Hepatocyte (in vitro differentiated cells): Measurements from ENCODE around the gene CCDC85C. TPM values are rescaled to one million over a fixed set of nuclear protein-coding genes. Genes with fewer than 3 reads are reported as not detected.
A peak's percentile ranks its signal among the peaks of the same experiment; 100 is the strongest.

Experiments used
- DNase-seq: peaks from one replicate; pipeline ENCODE4 v3.0.0-alpha.2; 2016; ENCODE audit warnings: low spot score
- H2AFZ ChIP-seq: fragments of 200-600 bp; sonication (generic); 2 replicates; pipeline ENCODE4 v1.6.0; 2016; ENCODE audit warnings: antibody characterized with exemption, mild to moderate bottlenecking
- H3K27ac ChIP-seq: fragments of 200-600 bp; sonication (generic); 2 replicates; pipeline ENCODE4 v1.5.1; 2016; ENCODE audit warnings: mild to moderate bottlenecking
- H3K27me3 ChIP-seq: fragments of 200-600 bp; sonication (generic); 2 replicates; pipeline ENCODE4 v1.6.1; 2016
- H3K36me3 ChIP-seq: fragments of 200-600 bp; sonication (generic); replicated peaks from 2 replicates; pipeline ENCODE4 v1.5.1; 2016; ENCODE audit warnings: low read depth; ENCODE audit not compliant: insufficient read depth
- H3K4me1 ChIP-seq: fragments of 200-600 bp; sonication (generic); 2 replicates; pipeline ENCODE4 v1.5.1; 2016; ENCODE audit warnings: mild to moderate bottlenecking, moderate library complexity; ENCODE audit not compliant: insufficient read depth
- H3K4me2 ChIP-seq: fragments of 200-600 bp; sonication (generic); 2 replicates; pipeline ENCODE4 v1.6.0; 2016
- H3K4me3 ChIP-seq: fragments of 200-600 bp; sonication (generic); 2 replicates; pipeline ENCODE4 v1.5.1; 2016; ENCODE audit warnings: mild to moderate bottlenecking
- H3K79me2 ChIP-seq: fragments of 200-600 bp; sonication (generic); 2 replicates; pipeline ENCODE4 v1.6.0; 2017; ENCODE audit warnings: mild to moderate bottlenecking
- H3K9me2 ChIP-seq: fragments of 200-600 bp; sonication (generic); replicated peaks from 2 replicates; pipeline ENCODE4 v1.6.0; 2017; ENCODE audit warnings: mild to moderate bottlenecking; ENCODE audit not compliant: insufficient read depth
- H3K9me3 ChIP-seq: fragments of 200-600 bp; sonication (generic); 2 replicates; pipeline ENCODE4 v1.5.1; 2016; ENCODE audit warnings: low read depth, mild to moderate bottlenecking
- H4K20me1 ChIP-seq: fragments of 200-600 bp; sonication (generic); 2 replicates; pipeline ENCODE4 v1.6.0; 2016; ENCODE audit warnings: mild to moderate bottlenecking; ENCODE audit not compliant: insufficient read depth, poor library complexity, severe bottlenecking
- CTCF ChIP-seq: fragments of 200-600 bp; sonication (generic); IDR thresholded peaks from 2 replicates; pipeline ENCODE4 v1.5.1; 2016; ENCODE audit warnings: antibody characterized with exemption, mild to moderate bottlenecking; ENCODE audit not compliant: poor library complexity
- EZH2 ChIP-seq: fragments of 200-600 bp; sonication (generic); IDR thresholded peaks from 2 replicates; pipeline ENCODE4 v1.6.1; 2016; ENCODE audit warnings: antibody characterized with exemption, mild to moderate bottlenecking, borderline replicate concordance
- EZH2phosphoT487 ChIP-seq: fragments of 200-600 bp; sonication (generic); IDR thresholded peaks from one replicate; pipeline ENCODE4 v1.6.1; 2018; ENCODE audit warnings: antibody characterized with exemption, mild to moderate bottlenecking, low read depth, moderate library complexity; ENCODE audit not compliant: unreplicated experiment, severe bottlenecking
- WGBS: methylation state at CpG from one replicate; pipeline ENCODE4 v1.1.6; 2016; ENCODE audit warnings: low lambda C conversion rate; ENCODE audit errors: missing lambda C conversion rate; 5-methylcytosine and 5-hydroxymethylcytosine counted together
- polyA plus RNA-seq: library from polyadenylated mRNA; unstranded; fragments of >200 nt; fragmentation: Nextera tagmentation; extraction: Ambion mirVana; gene quantifications from 2 replicates; pipeline ENCODE4 v1.2.1, GENCODE V29; 2016
- total RNA-seq: library from RNA; depleted of rRNA; stranded (reverse); fragments of >200 nt; gene quantifications from 2 replicates; pipeline ENCODE4 v1.2.3, GENCODE V29; 2014

Gene CCDC85C
- total and polyA plus RNA-seq, 2 experiments from 2014 or later = 37.8 to 47.2 TPM

- DNase-seq = no peak
- H3K27ac ChIP-seq = peak overlapping the region; percentile 37
- H3K27me3 ChIP-seq = no peaks in the 10 kb centered on the region
- no peak overlapping the region for H3K4me3 ChIP-seq
- no peaks in the 10 kb centered on the region for H3K9me2 ChIP-seq
- H3K36me3 ChIP-seq = no peaks in the 10 kb centered on the region
- no peaks in the 10 kb centered on the region for H3K9me3 ChIP-seq
- TF ChIP-seq EZH2phosphoT487 (no peak), CTCF (no peak), EZH2 (no peak)
- WGBS = 82% methylated on average over 10 of the region's 10 CpGs
- H3K4me2 ChIP-seq = peak overlapping the region; percentile 2
- H2AFZ ChIP-seq = no peak overlapping the region
- H4K20me1 ChIP-seq = peaks cover 30% of the 10 kb centered on the region
- H3K79me2 ChIP-seq = peaks cover 97% of the 10 kb centered on the region
- peaks cover 65% of the 10 kb centered on the region for H3K4me1 ChIP-seq
These were observed 55.0 kb downstream of the CCDC85C start for GRCh38 chr14:99548871-99549515.

- Histone ChIP-seq H3K27ac (no peak overlapping the region), H3K4me3 (no peak overlapping the region), H3K79me2 (peaks cover 97% of the 10 kb centered on the region), H3K9me3 (no peaks in the 10 kb centered on the region), H3K36me3 (no peaks in the 10 kb centered on the region), H2AFZ (no peak overlapping the region), H3K4me2 (no peak overlapping the region), H3K9me2 (no peaks in the 10 kb centered on the region), H3K4me1 (peaks cover 57% of the 10 kb centered on the region), H3K27me3 (no peaks in the 10 kb centered on the region), H4K20me1 (peaks cover 36% of the 10 kb centered on the region)
- no peak for DNase-seq
- TF ChIP-seq EZH2 = no peak
- TF ChIP-seq EZH2phosphoT487 = no peak
- TF ChIP-seq CTCF = no peak
- WGBS = 92% methylated on average over 18 of the region's 18 CpGs
These were observed 55.8 kb downstream of the CCDC85C start for GRCh38 chr14:99548255-99548654.

- H3K4me2 ChIP-seq = peak overlapping the region; percentile 2
These were observed 57.6 kb downstream of the CCDC85C start for GRCh38 chr14:99546234-99546879.

More at GRCh38 chr14:99546234-99546879, 57.6 kb downstream of the CCDC85C start:
- H3K36me3 ChIP-seq = no peaks in the 10 kb centered on the region
- no peak for DNase-seq
- no peaks in the 10 kb centered on the region for H3K27me3 ChIP-seq
- H3K9me2 ChIP-seq = no peaks in the 10 kb centered on the region
- peaks cover 98% of the 10 kb centered on the region for H3K79me2 ChIP-seq
- no peak overlapping the region for H3K4me3 ChIP-seq
- H3K9me3 ChIP-seq = no peaks in the 10 kb centered on the region
- TF ChIP-seq EZH2 (no peak), EZH2phosphoT487 (no peak), CTCF (no peak)
- 31% methylated on average over 13 of the region's 13 CpGs for WGBS
- H3K4me1 ChIP-seq = peaks cover 49% of the 10 kb centered on the region
- H3K27ac ChIP-seq = no peak overlapping the region
- H2AFZ ChIP-seq = no peak overlapping the region
- H4K20me1 ChIP-seq = peaks cover 46% of the 10 kb centered on the region
